Left ventricle myocardium inferior (tissue), 1 donor: ENCODE results near the gene INPPL1. TPM values are rescaled to one million over a fixed set of nuclear protein-coding genes. Genes with fewer than 3 reads are reported as not detected.
"Not testable (repeated sequence)": the region's sequence is repeated elsewhere in the genome, so short reads cannot be mapped to it uniquely, and the experiment has no call there.

Experiments
- DNase-seq: peaks from one replicate; pipeline ENCODE4 v3.0.0-alpha.2; 2020
- H3K27ac ChIP-seq: fragments of 200-600 bp; replicated peaks from 2 replicates; pipeline ENCODE4 v1.8.0; 2021
- H3K27me3 ChIP-seq: fragments of 200-600 bp; 2 replicates; pipeline ENCODE4 v1.8.0; 2021; ENCODE audit warnings: low read depth
- H3K36me3 ChIP-seq: fragments of 200-600 bp; 2 replicates; pipeline ENCODE4 v1.8.0; 2021
- H3K4me1 ChIP-seq: fragments of 200-600 bp; 2 replicates; pipeline ENCODE4 v1.8.0; 2021
- H3K4me3 ChIP-seq: fragments of 200-600 bp; 2 replicates; pipeline ENCODE4 v1.8.0; 2021; ENCODE audit warnings: mild to moderate bottlenecking, moderate library complexity
- H3K9me3 ChIP-seq: fragments of 200-600 bp; replicated peaks from 2 replicates; pipeline ENCODE4 v1.8.0; 2021
- CTCF ChIP-seq: fragments of 200-600 bp; IDR thresholded peaks from 2 replicates; pipeline ENCODE4 v1.8.0; 2021; ENCODE audit warnings: antibody characterized with exemption, mild to moderate bottlenecking, borderline replicate concordance
- intact Hi-C: fragments of 100-400 bp; cut with micrococcal nuclease; formaldehyde crosslinking; loops from one replicate; pipeline ENCODE4 v1.11.0; 2022
- total RNA-seq: library from RNA; stranded (reverse); fragmentation: NEBNext Ultra II Directional; extraction: Animal tissue kit (Norgen Biotek cat#: 25700); gene quantifications from one replicate; pipeline ENCODE4 v1.2.1, GENCODE V29; 2021
- donor health status: DM: no; HTN: yes; CAD: no; lungs with severe emphysema.

INPPL1 gene
- total RNA-seq, 1 donor from 2014 or later = 115 TPM

GRCh38 chr11:72188267-72188666 lies 36.3 kb upstream of the INPPL1 start:
- no peak overlapping the region for H3K4me3 ChIP-seq

GRCh38 chr11:72189455-72190250 lies 34.9 kb upstream of the INPPL1 start:
- DNase-seq = no peak
- H3K9me3 ChIP-seq = no peaks in the 10 kb centered on the region
- intact Hi-C loops = no loop called here
- no peak overlapping the region for H3K27ac ChIP-seq
- no peaks in the 10 kb centered on the region for H3K36me3 ChIP-seq
- no peak overlapping the region for H3K4me3 ChIP-seq
- no peaks in the 10 kb centered on the region for H3K4me1 ChIP-seq
- H3K27me3 ChIP-seq = no peaks in the 10 kb centered on the region
- TF ChIP-seq CTCF = no peak

More at GRCh38 chr11:72188267-72188666, 36.3 kb upstream of the INPPL1 start:
- Histone ChIP-seq H3K27ac (no peak overlapping the region), H3K27me3 (no peaks in the 10 kb centered on the region), H3K4me1 (no peaks in the 10 kb centered on the region), H3K9me3 (no peaks in the 10 kb centered on the region), H3K36me3 (no peaks in the 10 kb centered on the region)
- no peak for DNase-seq
- intact Hi-C loops = no loop called here
- no peak for TF ChIP-seq CTCF

- Histone ChIP-seq H3K9me3 (no peaks in the 10 kb centered on the region), H3K4me1 (no peaks in the 10 kb centered on the region), H3K27ac (no peak overlapping the region), H3K4me3 (no peak overlapping the region), H3K27me3 (no peaks in the 10 kb centered on the region), H3K36me3 (no peaks in the 10 kb centered on the region)
- no peak for DNase-seq
- TF ChIP-seq CTCF = no peak
- intact Hi-C loops = no loop called here
Observed at GRCh38 chr11:72190631-72191071, 33.9 kb upstream of the INPPL1 start.

GRCh38 chr11:72191961-72192381 lies 32.6 kb upstream of the INPPL1 start, which contains the start of gene FOLR1:
Gene FOLR1, plus strand, starts transcription at chr11:72192140. Its CDS starts 34 bp downstream, at chr11:72192174.
- Histone ChIP-seq H3K27me3 (no peaks in the 10 kb centered on the region), H3K4me3 (no peak within 1 kb of the TSS), H3K27ac (no peak within 1 kb of the TSS), H3K4me1 (no peaks in the 10 kb centered on the region), H3K36me3 (no peaks in the 10 kb centered on the region), H3K9me3 (no peaks in the 10 kb centered on the region)
- no peak for TF ChIP-seq CTCF
- no peak for DNase-seq
- intact Hi-C loops = no loop called here

GRCh38 chr11:72195518-72196270 lies 28.9 kb upstream of the INPPL1 start:
- intact Hi-C loops = no loop called here
- Histone ChIP-seq H3K27ac (no peak overlapping the region), H3K9me3 (no peaks in the 10 kb centered on the region), H3K36me3 (no peaks in the 10 kb centered on the region), H3K4me1 (no peaks in the 10 kb centered on the region), H3K27me3 (no peaks in the 10 kb centered on the region), H3K4me3 (no peak overlapping the region)
- no peak for TF ChIP-seq CTCF
- no peak for DNase-seq

- H3K4me1 ChIP-seq, H3K9me3 ChIP-seq, H3K27me3 ChIP-seq, intact Hi-C loops, DNase-seq, H3K4me3 ChIP-seq, H3K36me3 ChIP-seq, H3K27ac ChIP-seq: not testable (repeated sequence)
Observed at GRCh38 chr11:72201445-72201844, 23.1 kb upstream of the INPPL1 start.
